SIG-M5 (cell line): ENCODE measurements around the gene GMPPA.

Source experiments
- DNase-seq: peaks from one replicate; lab custom pipeline; 2025; lab: John Stamatoyannopoulos, UW

GMPPA gene

DNA sequence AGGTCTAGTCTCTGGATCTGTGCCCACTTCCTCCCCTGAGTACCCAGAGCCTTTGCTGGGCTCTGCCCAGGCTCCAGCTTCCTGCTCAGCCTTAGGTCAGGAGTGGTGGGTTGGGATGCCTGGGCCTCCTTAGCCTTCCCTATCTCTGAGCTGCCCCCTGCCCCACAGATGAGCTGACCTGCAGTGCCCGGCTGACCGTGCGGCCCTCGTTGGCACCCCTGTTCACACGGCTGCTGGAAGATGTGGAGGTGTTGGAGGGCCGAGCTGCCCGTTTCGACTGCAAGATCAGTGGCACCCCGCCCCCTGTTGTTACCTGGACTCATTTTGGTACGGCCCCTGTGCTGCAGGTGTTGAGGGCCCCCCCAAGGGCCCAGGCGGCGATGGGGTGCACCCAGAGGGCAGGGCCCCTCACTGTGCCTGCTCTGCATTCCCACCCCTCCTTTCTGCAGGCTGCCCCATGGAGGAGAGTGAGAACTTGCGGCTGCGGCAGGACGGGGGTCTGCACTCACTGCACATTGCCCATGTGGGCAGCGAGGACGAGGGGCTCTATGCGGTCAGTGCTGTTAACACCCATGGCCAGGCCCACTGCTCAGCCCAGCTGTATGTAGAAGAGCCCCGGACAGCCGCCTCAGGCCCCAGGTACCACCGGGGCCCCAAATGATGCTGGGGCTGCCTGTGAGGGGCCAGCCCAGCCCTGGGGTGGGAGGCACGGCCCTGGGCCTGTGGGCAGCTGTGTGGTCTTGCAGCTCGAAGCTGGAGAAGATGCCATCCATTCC lies 30.1 kb upstream of the GMPPA start:
- DNase-seq: no peak

- DNase-seq: no peak
These were observed 29.4 kb upstream of the GMPPA start for GRCh38 chr2:219469186-219469724.

- DNase-seq: no peak
These were observed 28.3 kb upstream of the GMPPA start for GRCh38 chr2:219470429-219470828.

DNA sequence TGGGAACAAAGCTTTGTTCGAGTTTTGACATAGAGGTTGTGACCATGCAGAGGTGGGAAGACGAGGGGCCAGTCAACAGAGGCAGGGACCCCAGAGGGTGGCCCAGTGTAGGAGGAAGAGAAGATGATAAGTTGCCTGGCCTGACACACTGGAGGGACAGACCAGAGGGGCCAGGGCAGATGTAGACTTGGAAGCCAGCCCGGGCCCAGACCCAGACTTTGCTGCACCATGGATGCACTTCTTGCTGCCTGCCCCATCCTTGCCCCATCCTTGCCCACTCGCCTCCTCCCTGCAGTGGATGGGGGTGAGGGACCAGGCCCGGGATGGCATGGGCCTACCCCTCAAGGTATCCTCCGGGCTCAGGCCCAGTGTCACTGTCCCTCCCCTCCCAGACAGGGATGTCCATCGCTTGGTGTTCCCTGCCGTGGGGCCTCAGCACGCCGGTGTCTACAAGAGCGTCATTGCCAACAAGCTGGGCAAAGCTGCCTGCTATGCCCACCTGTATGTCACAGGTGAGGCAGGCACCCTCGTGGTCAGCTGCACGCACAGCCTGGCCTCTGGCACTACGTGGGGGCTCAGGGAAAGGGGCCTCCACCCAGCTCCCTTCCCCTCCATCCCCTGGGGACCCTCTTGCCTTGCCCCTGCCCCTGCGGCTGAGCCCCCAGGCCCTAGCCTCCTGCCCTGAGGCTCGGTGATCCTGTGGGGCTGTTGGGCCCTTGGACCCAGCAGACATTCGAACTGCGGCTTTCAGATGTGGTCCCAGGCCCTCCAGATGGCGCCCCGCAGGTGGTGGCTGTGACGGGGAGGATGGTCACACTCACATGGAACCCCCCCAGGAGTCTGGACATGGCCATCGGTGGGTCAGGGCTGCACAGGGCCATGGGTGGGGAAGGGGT lies 27.0 kb upstream of the GMPPA start:
- no peak for DNase-seq

DNA sequence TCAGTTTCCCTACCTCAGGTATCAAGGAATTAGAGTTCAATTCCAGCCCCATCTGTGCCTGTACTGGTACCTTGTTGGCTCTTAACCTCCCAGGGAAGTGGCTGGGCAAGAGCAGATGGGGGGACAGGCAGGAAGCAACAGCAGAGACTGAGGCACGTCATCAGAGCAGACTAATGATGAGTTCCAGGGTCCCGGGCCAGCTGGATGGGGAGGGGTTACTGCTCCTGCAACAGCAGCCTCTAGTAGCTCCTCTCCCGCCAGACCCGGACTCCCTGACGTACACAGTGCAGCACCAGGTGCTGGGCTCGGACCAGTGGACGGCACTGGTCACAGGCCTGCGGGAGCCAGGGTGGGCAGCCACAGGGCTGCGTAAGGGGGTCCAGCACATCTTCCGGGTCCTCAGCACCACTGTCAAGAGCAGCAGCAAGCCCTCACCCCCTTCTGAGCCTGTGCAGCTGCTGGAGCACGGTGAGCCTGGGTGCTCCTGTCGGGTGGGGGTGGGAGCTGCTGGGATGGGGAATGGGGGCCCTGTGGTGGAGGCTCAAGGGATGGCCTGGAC lies 26.0 kb upstream of the GMPPA start:
- no peak for DNase-seq

DNA sequence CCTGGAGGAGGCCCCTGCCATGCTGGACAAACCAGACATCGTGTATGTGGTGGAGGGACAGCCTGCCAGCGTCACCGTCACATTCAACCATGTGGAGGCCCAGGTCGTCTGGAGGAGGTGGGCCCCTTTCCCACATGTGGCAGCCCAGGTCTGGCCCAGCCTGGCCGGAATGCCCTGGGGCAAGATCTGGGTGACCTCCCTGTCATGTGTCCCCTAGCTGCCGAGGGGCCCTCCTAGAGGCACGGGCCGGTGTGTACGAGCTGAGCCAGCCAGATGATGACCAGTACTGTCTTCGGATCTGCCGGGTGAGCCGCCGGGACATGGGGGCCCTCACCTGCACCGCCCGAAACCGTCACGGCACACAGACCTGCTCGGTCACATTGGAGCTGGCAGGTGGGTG lies 25.2 kb upstream of the GMPPA start:
- DNase-seq: no peak

DNA sequence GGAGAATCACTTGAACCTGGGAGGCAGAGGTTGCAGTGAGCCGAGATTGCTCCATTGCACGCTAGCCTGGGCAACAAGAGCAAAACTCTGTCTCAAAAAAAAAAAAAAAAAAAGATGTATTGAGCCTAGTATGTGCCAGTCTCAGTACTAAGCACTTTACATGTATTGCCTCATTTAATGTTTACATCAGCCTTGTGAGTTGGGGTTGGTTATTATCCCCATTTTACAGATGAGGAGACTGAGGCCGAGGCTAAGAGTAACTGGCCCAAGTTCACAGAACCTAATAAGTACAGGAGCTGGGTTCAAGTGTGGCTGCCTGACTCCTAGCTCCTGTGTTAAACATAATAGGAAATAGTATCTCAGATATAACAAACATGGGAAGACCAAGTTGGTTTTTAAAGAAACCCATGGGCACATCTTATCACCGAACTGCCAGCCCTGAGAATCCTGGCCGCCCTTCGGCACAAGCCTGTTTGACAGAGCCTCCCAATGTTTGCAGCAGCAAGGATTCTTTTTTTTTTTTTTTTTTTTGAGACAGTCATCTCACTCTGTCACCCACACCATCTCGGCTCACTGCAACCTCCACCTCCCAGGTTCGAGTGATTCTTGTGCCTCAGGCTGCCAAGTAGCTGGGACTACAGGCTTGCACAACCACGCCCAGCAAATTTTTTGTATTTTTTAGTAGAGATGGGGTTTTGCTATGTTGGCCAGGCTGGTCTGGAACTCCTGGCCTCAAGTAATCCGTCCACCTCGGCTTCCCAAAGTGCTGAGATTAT lies 24.2 kb upstream of the GMPPA start:
- no peak for DNase-seq

GRCh38 chr2:219475278-219475677 lies 23.4 kb upstream of the GMPPA start:
- no peak for DNase-seq

DNA sequence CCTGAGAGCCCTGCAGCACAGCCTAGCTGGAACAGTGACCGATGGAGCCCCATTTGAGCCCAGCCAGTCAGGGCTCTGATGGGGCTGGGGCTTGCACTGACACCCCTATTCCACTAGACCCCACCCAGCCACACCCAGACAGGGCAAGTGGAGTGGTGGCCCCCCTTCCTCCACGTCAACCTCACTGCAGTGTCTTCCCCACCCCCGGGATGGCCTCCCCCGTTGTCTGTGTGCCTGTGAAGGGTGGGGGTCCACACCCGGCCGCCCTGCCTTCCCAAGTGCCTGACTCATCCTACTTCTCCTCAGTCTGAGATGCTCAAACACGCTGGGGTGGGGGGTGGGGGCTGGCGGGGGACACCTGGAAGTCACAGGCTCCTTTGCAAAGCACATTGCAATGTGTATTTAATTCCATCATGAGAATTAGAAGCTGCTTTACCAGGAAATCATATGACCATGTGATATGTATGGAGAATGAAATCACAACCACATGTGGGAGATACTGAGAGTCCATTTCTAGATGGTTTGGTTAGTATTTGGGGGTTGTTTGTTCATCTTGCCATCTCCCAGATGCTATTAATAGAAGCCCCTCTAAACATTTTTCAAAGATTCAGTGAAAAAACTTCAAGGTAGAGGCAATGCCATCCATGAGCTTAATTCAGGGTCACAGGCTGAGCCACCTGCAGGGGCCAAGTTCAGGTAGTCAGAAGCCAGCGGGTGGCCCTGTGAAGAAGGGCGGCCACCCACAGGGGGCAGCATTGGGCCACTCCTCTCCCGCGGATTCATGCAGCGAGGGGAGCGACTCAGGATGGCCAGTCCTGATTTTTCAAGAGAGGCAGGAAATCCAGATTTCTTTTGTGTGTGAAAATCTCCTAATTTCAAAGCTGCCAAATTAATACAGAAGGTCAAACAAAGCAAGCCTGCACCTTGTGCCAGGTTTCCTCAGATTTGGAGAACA lies 22.7 kb upstream of the GMPPA start:
- no peak for DNase-seq

DNA sequence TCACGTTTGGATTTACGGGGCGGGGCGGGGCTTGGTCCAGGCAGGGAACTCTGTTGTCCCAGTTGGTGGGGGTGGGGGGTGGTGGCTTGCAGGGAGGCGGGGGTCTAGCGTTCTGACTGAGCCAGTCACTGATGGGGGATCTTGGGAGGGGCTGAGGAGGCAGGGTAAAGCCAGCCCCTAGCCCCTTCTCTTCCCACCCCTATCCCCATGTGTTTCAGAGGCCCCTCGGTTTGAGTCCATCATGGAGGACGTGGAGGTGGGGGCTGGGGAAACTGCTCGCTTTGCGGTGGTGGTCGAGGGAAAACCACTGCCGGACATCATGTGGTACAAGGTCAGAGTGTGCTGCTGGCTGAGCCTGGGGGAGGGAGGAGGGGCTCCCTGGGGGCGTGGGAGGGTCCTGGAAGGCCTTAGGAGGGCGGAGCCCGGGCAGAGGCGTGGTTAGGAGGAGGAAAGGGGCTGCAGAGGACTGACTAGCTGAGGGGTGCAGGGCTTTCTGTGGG lies 22.0 kb upstream of the GMPPA start:
- DNase-seq: no peak

DNA sequence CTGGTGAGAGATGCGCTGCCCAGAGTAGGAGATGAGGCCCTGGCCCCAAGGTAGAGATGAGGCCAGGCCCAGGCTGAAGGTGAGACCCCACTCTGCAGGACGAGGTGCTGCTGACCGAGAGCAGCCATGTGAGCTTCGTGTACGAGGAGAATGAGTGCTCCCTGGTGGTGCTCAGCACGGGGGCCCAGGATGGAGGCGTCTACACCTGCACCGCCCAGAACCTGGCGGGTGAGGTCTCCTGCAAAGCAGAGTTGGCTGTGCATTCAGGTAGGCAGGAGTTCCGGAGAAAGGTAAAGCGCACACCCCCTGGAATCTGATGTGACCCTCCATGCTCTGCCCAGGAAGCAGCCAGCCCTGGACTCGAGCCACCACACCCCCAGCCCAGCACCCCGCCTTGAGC lies 21.5 kb upstream of the GMPPA start:
- no peak for DNase-seq

GRCh38 chr2:219477815-219478214 lies 20.9 kb upstream of the GMPPA start:
- no peak for DNase-seq

GRCh38 chr2:219478916-219479315 lies 19.8 kb upstream of the GMPPA start:
- DNase-seq: no peak

- DNase-seq: no peak
These were observed 18.7 kb upstream of the GMPPA start for GRCh38 chr2:219480004-219480403.

GRCh38 chr2:219482674-219483405 lies 15.9 kb upstream of the GMPPA start:
- DNase-seq: no peak

DNA sequence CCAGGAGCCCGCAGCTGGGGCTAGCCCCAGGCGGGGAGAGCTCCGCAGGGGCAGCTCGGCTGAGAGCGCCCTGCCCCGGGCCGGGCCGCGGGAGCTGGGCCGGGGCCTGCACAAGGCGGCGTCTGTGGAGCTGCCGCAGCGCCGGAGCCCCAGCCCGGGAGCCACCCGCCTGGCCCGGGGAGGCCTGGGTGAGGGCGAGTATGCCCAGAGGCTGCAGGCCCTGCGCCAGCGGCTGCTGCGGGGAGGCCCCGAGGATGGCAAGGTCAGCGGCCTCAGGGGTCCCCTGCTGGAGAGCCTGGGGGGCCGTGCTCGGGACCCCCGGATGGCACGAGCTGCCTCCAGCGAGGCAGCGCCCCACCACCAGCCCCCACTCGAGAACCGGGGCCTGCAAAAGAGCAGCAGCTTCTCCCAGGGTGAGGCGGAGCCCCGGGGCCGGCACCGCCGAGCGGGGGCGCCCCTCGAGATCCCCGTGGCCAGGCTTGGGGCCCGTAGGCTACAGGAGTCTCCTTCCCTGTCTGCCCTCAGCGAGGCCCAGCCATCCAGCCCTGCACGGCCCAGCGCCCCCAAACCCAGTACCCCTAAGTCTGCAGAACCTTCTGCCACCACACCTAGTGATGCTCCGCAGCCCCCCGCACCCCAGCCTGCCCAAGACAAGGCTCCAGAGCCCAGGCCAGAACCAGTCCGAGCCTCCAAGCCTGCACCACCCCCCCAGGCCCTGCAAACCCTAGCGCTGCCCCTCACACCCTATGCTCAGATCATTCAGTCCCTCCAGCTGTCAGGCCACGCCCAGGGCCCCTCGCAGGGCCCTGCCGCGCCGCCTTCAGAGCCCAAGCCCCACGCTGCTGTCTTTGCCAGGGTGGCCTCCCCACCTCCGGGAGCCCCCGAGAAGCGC lies 15.0 kb upstream of the GMPPA start:
- no peak for DNase-seq

DNA sequence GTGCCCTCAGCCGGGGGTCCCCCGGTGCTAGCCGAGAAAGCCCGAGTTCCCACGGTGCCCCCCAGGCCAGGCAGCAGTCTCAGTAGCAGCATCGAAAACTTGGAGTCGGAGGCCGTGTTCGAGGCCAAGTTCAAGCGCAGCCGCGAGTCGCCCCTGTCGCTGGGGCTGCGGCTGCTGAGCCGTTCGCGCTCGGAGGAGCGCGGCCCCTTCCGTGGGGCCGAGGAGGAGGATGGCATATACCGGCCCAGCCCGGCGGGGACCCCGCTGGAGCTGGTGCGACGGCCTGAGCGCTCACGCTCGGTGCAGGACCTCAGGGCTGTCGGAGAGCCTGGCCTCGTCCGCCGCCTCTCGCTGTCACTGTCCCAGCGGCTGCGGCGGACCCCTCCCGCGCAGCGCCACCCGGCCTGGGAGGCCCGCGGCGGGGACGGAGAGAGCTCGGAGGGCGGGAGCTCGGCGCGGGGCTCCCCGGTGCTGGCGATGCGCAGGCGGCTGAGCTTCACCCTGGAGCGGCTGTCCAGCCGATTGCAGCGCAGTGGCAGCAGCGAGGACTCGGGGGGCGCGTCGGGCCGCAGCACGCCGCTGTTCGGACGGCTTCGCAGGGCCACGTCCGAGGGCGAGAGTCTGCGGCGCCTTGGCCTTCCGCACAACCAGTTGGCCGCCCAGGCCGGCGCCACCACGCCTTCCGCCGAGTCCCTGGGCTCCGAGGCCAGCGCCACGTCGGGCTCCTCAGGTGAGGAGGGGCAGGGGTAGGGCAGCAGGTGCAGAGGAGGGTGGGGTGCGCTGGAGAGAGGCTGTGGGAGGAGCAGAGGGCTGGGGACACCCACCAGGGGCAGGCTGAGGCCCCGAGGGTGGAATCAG lies 14.1 kb upstream of the GMPPA start:
- no peak for DNase-seq

GRCh38 chr2:219485201-219485580 lies 13.5 kb upstream of the GMPPA start:
- no peak for DNase-seq
